ENCODE measurements around the gene FUBP3.

GRCh38 chr9:130541533-130541932, 37.8 kb upstream of the FUBP3 start:
- TF ChIP-seq CTCF (conservative IDR thresholded peaks at IDR 0.05; ENCODE audit: low read depth in 2 of 2) (no peak), EZH2 (IDR thresholded peaks at IDR 0.05; ENCODE audit: low read depth, unreplicated experiment) (no peak), EZH2phosphoT487 (IDR thresholded peaks at IDR 0.05; ENCODE audit: unreplicated experiment) (no peak), REST (IDR thresholded peaks at IDR 0.05; ENCODE audit: unreplicated experiment) (no peak), POLR2AphosphoS5 (IDR thresholded peaks at IDR 0.05; ENCODE audit: low read depth) (no peak), ZNF331 (CRISPR knock-in tag; IDR thresholded peaks at IDR 0.05; ENCODE audit: low read depth) (no peak), CREB1 (CRISPR knock-in tag; IDR thresholded peaks at IDR 0.05; ENCODE audit: low read depth) (no peak), ETS1 (IDR thresholded peaks at IDR 0.05) (no peak), STAT1 (IDR thresholded peaks at IDR 0.05; ENCODE audit: unreplicated experiment) (no peak), ZNF114 (CRISPR knock-in tag; IDR thresholded peaks at IDR 0.05) (no peak), JUNB (IDR thresholded peaks at IDR 0.05; ENCODE audit: unreplicated experiment) (no peak), NANOG (IDR thresholded peaks at IDR 0.05; ENCODE audit: borderline replicate concordance) (no peak)
